ENCODE data around the gene IL2. TPM values are rescaled to one million over a fixed set of nuclear protein-coding genes. Genes with fewer than 3 reads are reported as not detected.

The IL2 gene
- total RNA-seq, 1 experiment from 2014 or later: not detected

DNA sequence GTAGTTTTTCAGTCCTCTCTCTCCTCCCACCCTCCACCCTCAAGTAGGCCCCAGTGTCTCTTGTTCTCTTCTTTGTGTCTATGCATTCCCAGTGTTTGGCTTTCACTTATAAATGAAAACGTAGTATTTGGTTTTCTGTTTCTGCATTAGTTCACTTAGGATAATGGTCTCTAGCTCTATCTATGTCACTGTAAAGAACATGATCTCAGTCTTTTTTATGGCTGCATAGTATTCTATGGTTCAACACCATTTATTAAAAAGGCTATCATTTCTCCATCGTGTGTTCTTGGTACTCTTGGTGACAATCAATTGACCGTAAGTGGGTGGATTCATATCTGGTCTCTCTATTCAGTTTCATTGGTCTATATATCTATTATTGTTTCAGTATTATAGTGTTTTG, 18.7 kb upstream of the IL2 start:
- DNase-seq (no peak), ATAC-seq (no peak)
- H3K4me3 ChIP-seq (ENCODE audit: low read length): no peak overlapping the region
- POLR2A ChIA-PET (ENCODE audit: unreplicated experiment): no interaction called here
- no peak overlapping the region for H2AFZ ChIP-seq (ENCODE audit: low read length)
- TF ChIP-seq, protein P1, sequence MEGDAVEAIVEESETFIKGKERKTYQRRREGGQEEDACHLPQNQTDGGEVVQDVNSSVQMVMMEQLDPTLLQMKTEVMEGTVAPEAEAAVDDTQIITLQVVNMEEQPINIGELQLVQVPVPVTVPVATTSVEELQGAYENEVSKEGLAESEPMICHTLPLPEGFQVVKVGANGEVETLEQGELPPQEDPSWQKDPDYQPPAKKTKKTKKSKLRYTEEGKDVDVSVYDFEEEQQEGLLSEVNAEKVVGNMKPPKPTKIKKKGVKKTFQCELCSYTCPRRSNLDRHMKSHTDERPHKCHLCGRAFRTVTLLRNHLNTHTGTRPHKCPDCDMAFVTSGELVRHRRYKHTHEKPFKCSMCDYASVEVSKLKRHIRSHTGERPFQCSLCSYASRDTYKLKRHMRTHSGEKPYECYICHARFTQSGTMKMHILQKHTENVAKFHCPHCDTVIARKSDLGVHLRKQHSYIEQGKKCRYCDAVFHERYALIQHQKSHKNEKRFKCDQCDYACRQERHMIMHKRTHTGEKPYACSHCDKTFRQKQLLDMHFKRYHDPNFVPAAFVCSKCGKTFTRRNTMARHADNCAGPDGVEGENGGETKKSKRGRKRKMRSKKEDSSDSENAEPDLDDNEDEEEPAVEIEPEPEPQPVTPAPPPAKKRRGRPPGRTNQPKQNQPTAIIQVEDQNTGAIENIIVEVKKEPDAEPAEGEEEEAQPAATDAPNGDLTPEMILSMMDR (conservative IDR thresholded peaks at IDR 0.05; ENCODE audit: low read depth, low read length): no peak
- no peak for TF ChIP-seq EZH2phosphoT487 (IDR thresholded peaks at IDR 0.05; ENCODE audit: borderline replicate concordance, low read length)
- H3K9me2 ChIP-seq (replicated peaks; ENCODE audit: low read length): no peaks in the 10 kb centered on the region
- H3K27me3 ChIP-seq (ENCODE audit: low read length): no peaks in the 10 kb centered on the region
- no TSS peak for BruUV-seq (replicated peaks)
- H3F3A ChIP-seq (ENCODE audit: low read length, unreplicated experiment): no peaks in the 10 kb centered on the region
- CTCF ChIA-PET: no interaction called here
- H3K4me1 ChIP-seq (ENCODE audit: insufficient read depth, low read length): peaks cover 3% of the 10 kb centered on the region; the same call in 1 of the 2 replicates
- H3K9ac ChIP-seq (ENCODE audit: low read length): no peak overlapping the region
- intact Hi-C loops (cut with micrococcal nuclease): no loop called here
- H3K79me2 ChIP-seq (ENCODE audit: low read length): no peaks in the 10 kb centered on the region
- no peak overlapping the region for H3K4me2 ChIP-seq (ENCODE audit: low read length)
- no peaks in the 10 kb centered on the region for H3K36me3 ChIP-seq (ENCODE audit: low read depth, low read length)
- no peaks in the 10 kb centered on the region for H3K9me3 ChIP-seq (ENCODE audit: low read length)
- H3K27ac ChIP-seq (ENCODE audit: low read length): no peak overlapping the region
- no peaks in the 10 kb centered on the region for H4K20me1 ChIP-seq (ENCODE audit: low read length)

DNA sequence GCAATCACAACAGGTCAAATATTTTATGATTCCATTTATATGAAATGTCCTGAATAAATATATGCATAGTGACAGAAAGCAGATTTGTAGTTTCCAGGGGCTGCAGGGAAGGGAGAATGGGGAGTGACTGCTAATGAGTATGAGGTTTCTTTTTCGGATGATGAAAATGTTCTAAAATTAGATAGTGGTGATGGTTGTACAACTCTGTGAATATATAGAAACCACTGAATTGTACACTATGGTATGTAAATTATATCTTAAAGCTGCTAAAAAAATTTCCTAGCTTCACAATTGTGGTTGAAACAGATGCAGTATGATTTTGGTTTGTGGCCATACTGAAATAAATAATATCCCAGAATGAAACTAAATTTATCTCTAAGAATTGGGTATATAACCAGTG, 12.9 kb upstream of the IL2 start:
- H3K9ac ChIP-seq (ENCODE audit: low read length): no peak overlapping the region
- no peaks in the 10 kb centered on the region for H3K9me3 ChIP-seq (ENCODE audit: low read length)
- H3K4me1 ChIP-seq (ENCODE audit: insufficient read depth, low read length): peaks cover 3% of the 10 kb centered on the region; the same call in 1 of the 2 replicates
- no peak overlapping the region for H3K27ac ChIP-seq (ENCODE audit: low read length)
- no peaks in the 10 kb centered on the region for H3F3A ChIP-seq (ENCODE audit: low read length, unreplicated experiment)
- no peaks in the 10 kb centered on the region for H4K20me1 ChIP-seq (ENCODE audit: low read length)
- no peaks in the 10 kb centered on the region for H3K27me3 ChIP-seq (ENCODE audit: low read length)
- TF ChIP-seq EZH2 (IDR thresholded peaks at IDR 0.05; ENCODE audit: low read length, unreplicated experiment): no peak
- TF ChIP-seq EZH2phosphoT487 (IDR thresholded peaks at IDR 0.05; ENCODE audit: borderline replicate concordance, low read length): no peak
- TF ChIP-seq, protein P1 (conservative IDR thresholded peaks at IDR 0.05; ENCODE audit: low read depth, low read length): no peak
- CTCF ChIA-PET: no interaction called here
- no peak overlapping the region for H3K4me3 ChIP-seq (ENCODE audit: low read length)
- H2AFZ ChIP-seq (ENCODE audit: low read length): no peak overlapping the region
- DNase-seq (no peak), ATAC-seq (no peak)
- intact Hi-C loops (cut with micrococcal nuclease): no loop called here
- no peaks in the 10 kb centered on the region for H3K79me2 ChIP-seq (ENCODE audit: low read length)
- no peaks in the 10 kb centered on the region for H3K9me2 ChIP-seq (replicated peaks; ENCODE audit: low read length)
- BruUV-seq (replicated peaks): no TSS peak
- no peak overlapping the region for H3K4me2 ChIP-seq (ENCODE audit: low read length)
- POLR2A ChIA-PET (ENCODE audit: unreplicated experiment): no interaction called here
- H3K36me3 ChIP-seq (ENCODE audit: low read depth, low read length): no peaks in the 10 kb centered on the region

DNA sequence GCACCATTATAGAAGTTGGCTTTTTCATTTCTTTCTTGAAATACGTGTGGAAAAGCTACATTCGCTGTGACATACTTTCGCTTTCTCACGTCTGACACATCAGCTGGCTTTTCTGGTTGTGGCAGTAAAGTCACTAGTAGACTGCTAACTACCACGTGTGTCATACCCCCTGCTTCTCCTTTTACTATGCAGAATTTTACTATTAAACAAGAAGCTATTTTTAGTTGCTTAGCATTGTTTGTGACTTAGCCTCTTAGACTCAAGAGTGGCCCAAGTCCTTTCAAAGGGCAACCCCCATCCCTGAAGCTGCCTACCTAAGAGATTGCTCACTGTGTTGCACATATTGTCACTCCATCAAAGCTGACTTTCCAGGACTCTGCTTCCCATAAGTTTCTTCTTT, 2.1 kb upstream of the IL2 start:
- Histone ChIP-seq H3K4me2 (ENCODE audit: low read length) (peak overlapping the region; percentile 87), H3K9me2 (replicated peaks; ENCODE audit: low read length) (no peaks in the 10 kb centered on the region), H4K20me1 (ENCODE audit: low read length) (no peaks in the 10 kb centered on the region), H3K27me3 (ENCODE audit: low read length) (no peaks in the 10 kb centered on the region), H3K27ac (ENCODE audit: low read length) (peak overlapping the region; percentile 56), H2AFZ (ENCODE audit: low read length) (peak overlapping the region; percentile 81), H3K36me3 (ENCODE audit: low read depth, low read length) (no peaks in the 10 kb centered on the region), H3K4me1 (ENCODE audit: insufficient read depth, low read length) (peaks cover 24% of the 10 kb centered on the region), H3K9me3 (ENCODE audit: low read length) (no peaks in the 10 kb centered on the region), H3F3A (ENCODE audit: low read length, unreplicated experiment) (no peaks in the 10 kb centered on the region), H3K4me3 (ENCODE audit: low read length) (peak overlapping the region; percentile 67), H3K79me2 (ENCODE audit: low read length) (no peaks in the 10 kb centered on the region), H3K9ac (ENCODE audit: low read length) (peak overlapping the region; percentile 21; the same call in 1 of the 2 replicates)
- BruUV-seq (replicated peaks): no TSS peak
- intact Hi-C loops (cut with micrococcal nuclease): loop anchor here (10.0 kb wide), 3 partner anchors 104 to 554 kb away; no protein-coding TSS in a partner anchor
- ChIA-PET CTCF (no interaction called here), POLR2A (ENCODE audit: unreplicated experiment) (no interaction called here)
- peak; percentile 84 for ATAC-seq
- TF ChIP-seq, protein P1 (conservative IDR thresholded peaks at IDR 0.05; ENCODE audit: low read depth, low read length): no peak
- no peak for TF ChIP-seq EZH2 (IDR thresholded peaks at IDR 0.05; ENCODE audit: low read length, unreplicated experiment)
- no peak for TF ChIP-seq EZH2phosphoT487 (IDR thresholded peaks at IDR 0.05; ENCODE audit: borderline replicate concordance, low read length)
- peak; percentile 73 for DNase-seq

Data from PC-3 (cell line).